Suppressor macrophage treated with lipopolysaccharide for 1 hour (primary cell): Measurements from ENCODE around the gene NELFE.
A peak's percentile ranks its signal among the peaks of the same experiment; 100 is the strongest.

Experiments
- DNase-seq, 3 donors: peaks; one replicate each; pipeline ENCODE4 v3.0.0-alpha.2; 2020 to 2022

NELFE gene

DNA sequence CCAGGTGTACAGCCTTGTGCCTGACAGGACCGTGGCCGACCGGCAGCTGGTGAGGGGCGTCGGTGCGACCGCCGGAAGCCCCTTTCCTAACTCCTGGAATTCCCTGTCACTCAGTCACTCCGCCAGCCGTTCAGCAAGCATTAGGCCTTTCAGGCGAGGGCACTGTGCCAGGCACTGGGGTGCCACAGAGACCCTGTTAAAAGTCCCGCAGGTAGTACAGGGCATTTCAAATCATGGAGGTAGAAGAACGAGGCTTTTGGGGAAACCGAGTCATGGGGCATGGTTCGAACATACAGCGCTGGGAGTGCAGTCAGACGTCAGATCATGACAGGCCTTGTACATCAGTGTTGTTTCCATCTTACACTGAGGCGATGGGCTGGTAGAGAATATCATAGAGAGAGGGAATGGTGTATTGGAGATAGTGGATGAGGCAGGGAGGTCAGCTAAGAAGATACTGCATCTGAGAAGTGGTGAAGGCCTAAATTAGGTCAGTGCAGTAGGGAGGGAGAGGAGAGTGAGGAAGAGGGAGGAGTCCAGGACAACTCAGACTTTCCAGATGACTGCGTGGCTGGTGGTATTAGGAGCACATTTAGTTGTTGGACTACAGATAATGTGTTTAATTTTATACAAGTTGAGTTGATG, 14.1 kb upstream of the NELFE start:
- peak; percentile 44 to 68 (median 60) for DNase-seq

GRCh38 chr6:31971993-31972708, 13.4 kb upstream of the NELFE start, which contains the start of gene DXO:
TSS of gene DXO (minus strand) at chr6:31972138. CDS start at chr6:31971675, 463 bp downstream.
- peak; percentile 97 to 98 (median 98) for DNase-seq

- no peak for DNase-seq
These were observed 12.7 kb upstream of the NELFE start for GRCh38 chr6:31971279-31971992.

DNA sequence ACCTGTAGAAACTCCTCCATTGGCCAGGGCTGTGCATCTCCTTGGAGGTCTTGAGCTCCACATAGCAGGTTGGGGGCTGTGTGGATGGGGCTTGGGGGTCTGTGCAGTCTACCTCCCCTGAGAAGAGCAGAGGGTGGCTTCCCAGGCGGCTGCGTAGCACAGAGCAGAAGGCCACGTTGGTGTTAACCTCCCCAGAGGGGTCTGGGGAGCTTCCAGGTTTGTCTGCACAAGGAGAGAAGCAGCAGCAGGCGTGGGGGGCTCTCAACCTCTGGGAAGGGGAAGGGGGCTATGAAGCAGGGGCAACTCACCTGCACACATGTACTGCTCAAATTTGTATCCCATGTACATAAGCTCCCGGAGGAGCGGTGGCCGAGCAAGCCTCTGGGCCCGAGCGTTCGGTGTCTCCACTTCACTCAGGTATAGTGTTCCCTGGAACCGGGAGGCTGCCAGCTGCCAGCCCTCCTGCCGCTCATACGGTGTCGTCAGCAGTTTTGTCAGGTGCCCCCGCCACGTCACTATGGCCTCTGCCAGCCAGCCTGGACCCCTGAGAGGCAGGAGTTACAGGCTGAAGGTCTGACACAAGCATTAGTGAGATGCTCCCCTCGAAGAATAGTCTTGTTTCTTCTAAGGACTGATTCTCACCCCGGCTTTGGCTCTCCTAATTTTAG, 12.0 kb upstream of the NELFE start:
- DNase-seq, result no peak

DNA sequence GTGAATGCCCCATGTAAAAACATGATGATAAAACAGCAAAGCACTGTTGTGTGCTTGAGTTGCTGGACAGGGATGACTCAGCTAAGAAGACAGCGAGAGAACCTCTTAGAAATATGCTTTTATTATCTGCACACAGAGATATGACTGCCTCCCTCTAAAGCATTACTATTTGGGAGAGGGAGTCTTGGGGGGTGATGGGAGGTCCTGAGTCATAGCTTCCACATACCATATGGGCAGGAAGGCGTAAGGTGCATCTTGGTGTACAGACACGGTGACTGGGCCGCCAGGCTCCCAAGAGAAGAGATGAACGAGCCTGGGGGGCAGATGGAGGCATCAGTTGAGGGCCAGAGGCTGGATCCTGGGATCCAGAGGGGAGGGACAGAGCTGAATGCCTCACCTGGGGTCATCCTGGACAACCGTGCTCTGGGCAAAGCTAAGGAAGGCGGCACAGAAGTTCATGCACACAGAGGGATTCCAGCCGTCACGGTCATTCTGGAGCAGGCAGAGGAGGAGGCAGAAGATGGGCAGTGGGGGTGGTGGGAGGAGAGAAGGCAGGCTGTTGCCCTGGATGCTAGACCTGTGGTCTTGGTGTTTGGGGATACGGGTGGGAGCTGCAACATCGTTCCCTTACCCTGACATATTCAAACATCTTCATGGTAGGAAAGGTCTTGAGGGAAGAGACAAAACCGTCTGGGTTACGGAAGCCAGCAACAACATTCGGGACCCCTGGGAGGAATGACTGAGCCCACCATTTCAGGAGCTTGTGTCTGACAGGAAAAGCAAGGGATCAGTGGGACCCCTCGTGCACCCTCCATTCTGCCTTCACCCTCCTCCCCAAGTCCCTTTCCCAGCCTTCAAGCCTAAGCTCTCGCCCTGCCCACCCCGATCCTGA, 11.2 kb upstream of the NELFE start:
- no peak for DNase-seq

- no peak for DNase-seq
These were observed 10.3 kb upstream of the NELFE start for GRCh38 chr6:31968791-31969711.

DNA sequence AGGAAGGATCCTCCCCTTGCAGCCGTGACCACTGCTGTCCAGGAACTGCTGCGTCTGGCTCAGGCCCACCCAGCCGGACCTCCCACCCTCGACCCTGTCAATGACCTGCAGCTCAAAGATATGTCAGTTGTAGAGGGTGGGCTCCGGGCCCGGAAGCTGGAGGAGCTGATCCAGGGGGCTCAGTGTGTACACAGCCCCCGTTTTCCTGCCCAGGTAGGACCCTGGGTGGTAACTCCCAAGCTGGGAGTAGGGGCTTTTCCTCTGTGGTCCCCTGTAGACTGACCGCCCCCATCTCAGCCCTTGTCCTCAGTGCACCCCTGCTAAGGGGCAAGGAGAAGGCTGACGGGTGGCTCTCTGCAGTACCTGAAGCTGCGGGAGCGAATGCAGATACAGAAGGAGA, 9.6 kb upstream of the NELFE start:
- no peak for DNase-seq

DNA sequence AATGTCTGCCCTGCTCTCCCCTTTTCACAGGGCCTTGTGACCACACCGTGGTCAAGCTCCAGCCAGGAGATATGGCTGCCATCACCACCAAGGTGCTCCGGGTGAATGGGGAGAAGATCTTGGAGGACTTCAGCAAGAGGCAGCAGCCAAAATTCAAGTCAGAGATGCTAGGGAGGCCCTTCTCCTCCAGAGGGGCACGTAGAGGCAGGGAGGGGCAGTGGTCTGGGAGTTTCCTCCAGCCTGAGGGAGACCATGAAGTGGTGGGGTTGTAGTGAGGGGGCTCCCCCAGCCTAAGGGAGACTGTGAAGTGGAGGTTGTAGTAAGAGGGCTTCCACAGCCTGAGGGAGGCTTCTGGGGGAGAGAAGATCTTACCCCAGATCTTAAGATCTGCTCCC, 9.2 kb upstream of the NELFE start:
- DNase-seq, result no peak

- no peak for DNase-seq
These were observed 8.5 kb upstream of the NELFE start for GRCh38 chr6:31966997-31967925.

DNA sequence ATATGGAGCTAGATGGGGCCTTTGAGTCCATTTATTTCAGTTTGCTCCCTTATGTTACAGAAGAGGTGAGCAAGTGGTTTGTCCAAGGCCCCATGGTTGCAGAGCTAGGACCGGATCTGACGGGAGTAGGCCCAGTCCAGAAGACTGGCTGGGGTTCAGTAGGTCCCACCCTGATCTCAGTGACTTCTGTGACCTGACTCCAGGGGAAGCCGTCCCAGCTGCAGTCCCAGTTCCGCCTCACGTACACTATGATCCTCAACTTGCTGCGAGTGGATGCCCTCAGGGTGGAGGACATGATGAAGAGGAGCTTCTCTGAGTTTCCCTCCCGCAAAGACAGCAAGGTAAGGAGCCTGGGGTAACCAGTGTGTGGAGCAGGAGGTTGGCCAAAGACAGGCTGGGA, 7.7 kb upstream of the NELFE start:
- no peak for DNase-seq

DNA sequence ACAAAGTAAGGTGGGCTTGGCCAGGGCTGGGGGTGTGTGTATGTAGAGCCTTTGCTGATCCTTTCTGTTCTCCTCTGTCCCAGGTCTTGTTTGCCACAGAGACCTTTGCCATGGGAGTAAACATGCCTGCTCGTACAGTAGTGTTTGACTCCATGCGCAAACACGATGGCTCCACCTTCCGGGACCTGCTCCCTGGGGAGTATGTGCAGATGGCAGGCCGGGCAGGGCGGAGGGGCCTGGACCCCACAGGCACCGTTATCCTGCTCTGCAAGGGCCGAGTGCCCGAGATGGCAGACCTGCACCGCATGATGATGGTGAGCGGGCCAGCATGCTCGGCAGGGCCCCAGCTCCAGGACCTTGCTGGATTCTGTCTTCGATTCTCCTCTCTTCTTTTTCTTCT, 6.9 kb upstream of the NELFE start:
- no peak for DNase-seq

DNA sequence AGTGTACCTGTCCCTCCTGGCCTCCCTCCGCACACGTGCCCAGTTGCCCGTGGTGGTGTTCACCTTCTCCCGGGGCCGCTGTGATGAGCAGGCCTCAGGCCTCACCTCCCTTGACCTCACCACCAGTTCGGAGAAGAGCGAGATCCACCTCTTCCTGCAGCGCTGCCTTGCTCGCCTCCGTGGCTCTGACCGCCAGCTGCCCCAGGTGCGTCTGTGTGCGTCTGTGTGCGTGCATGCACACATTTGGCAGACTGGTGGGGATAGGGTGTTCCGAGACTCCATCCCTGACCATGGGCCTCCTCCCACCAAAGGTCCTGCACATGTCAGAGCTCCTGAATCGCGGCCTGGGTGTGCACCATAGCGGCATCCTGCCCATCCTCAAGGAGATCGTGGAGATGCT, 5.2 kb upstream of the NELFE start:
- DNase-seq, result no peak

DNA sequence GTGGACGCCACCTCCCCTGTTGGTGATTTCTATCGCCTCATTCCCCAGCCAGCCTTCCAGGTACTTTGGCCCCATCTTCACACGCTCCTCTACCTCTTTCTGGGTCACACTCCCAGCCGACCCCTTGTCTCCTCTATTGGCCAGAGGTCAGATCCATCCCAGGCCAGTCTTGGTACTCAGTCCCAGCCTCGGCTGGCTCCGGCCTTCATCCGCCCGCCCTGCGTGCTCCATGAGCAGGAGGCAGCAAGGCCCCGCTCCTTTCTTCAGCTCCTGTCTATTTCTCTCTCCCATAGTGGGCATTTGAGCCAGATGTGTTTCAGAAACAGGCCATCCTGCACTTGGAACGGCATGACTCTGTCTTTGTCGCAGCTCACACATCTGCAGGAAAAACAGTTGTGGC, 2.8 kb upstream of the NELFE start:
- no peak for DNase-seq

- DNase-seq, result no peak
These were observed 395 bp downstream of the NELFE start for GRCh38 chr6:31958412-31958740.

DNA sequence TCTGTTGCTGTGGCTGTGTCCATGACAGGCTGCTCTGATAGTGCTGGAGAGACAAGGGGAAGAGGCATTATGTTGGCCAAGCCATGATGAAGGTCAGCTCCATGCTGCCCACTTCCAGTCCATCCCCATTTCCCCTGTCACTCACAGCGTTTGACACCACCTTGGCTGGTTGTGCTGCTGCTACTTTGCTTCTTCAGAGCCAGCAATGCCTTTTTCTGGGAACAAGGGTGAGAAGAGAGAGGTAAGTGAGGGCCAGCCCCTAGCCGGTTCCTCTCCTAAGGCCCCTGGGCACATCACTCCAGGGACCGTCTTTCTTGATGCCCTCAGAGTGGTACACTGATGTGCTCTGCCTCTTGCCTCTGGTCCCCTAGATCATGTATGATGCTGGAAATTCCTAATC, 2.0 kb downstream of the NELFE start:
- DNase-seq, result no peak

DNA sequence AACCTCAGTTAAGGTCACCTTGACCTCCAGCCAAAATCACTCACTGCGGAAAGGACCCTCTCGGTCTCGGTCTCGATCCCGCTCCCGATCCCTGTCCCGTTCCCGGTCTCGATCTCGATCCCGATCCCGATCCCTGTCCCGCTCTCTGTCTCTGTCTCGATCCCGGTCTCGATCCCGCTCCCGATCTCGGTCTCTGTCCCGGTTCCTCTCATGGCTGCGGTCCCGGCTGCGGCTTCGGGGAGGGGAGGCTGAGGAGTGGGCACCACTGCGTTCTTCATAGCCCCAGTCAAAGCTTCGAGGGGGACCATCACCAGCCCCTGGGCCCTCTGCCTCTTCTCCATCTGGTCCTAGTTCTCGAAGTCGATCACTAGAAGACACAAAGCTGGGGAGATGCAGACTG, 4.3 kb downstream of the NELFE start:
- DNase-seq, result no peak

GRCh38 chr6:31952890-31953289, 5.9 kb downstream of the NELFE start:
- DNase-seq, result no peak

- DNase-seq, result peak; percentile 87 to 90 (median 87)
These were observed 6.5 kb downstream of the NELFE start for GRCh38 chr6:31952140-31952805.

- DNase-seq, result no peak
These were observed 8.7 kb downstream of the NELFE start for GRCh38 chr6:31949926-31950548.
